SK-MEL-5 (cell line): ENCODE measurements around the gene LEMD1. TPM values are rescaled to one million over a fixed set of nuclear protein-coding genes. Genes with fewer than 3 reads are reported as not detected.
A peak's percentile ranks its signal among the peaks of the same experiment; 100 is the strongest.

ENCODE experiments used
- DNase-seq: peaks from one replicate; pipeline ENCODE4 v3.0.0-alpha.2; 2016; ENCODE audit warnings: low read depth, low spot score
- in situ Hi-C: cut with HindIII; loops from 2 replicates; pipeline ENCODE4 v1.10.0; 2016; ENCODE audit warnings: low sequenced_read_pairs, high pct_unique_total_duplicates, low pct_unique_long_range_greater_than_20kb
- total RNA-seq: library from RNA; depleted of rRNA; stranded (reverse); fragments of >200 nt; shearing (Covaris generic); gene quantifications from 2 replicates; pipeline ENCODE4 v1.2.3, GENCODE V29; 2014

Gene LEMD1
- total RNA-seq, 1 experiment from 2014 or later: 1.6 TPM

- in situ Hi-C loops: loop anchor here (25.0 kb wide), 1 partner anchor 134 kb away; no protein-coding TSS in a partner anchor
- no peak for DNase-seq
Measured at GRCh38 chr1:205353191-205353590, 68.7 kb downstream of the LEMD1 start.

GRCh38 chr1:205351984-205352713, 69.7 kb downstream of the LEMD1 start:
- no peak for DNase-seq
- in situ Hi-C loops: loop anchor here (25.0 kb wide), 1 partner anchor 135 kb away; no protein-coding TSS in a partner anchor

- in situ Hi-C loops: loop anchor here (25.0 kb wide), 1 partner anchor 137 kb away; no protein-coding TSS in a partner anchor
- no peak for DNase-seq
Measured at GRCh38 chr1:205350691-205351141, 71.1 kb downstream of the LEMD1 start.

- no peak for DNase-seq
- in situ Hi-C loops: loop anchor here (25.0 kb wide), 1 partner anchor 137 kb away; no protein-coding TSS in a partner anchor
Measured at GRCh38 chr1:205350124-205350523, 71.7 kb downstream of the LEMD1 start.

- no peak for DNase-seq
- in situ Hi-C loops: no loop called here
Measured at GRCh38 chr1:205348554-205349487, 73.0 kb downstream of the LEMD1 start.

GRCh38 chr1:205346956-205347574, 74.8 kb downstream of the LEMD1 start:
- no peak for DNase-seq
- in situ Hi-C loops: no loop called here

GRCh38 chr1:205345761-205346160, 76.1 kb downstream of the LEMD1 start:
- in situ Hi-C loops: no loop called here
- DNase-seq: no peak

- in situ Hi-C loops: no loop called here
- no peak for DNase-seq
Measured at GRCh38 chr1:205344066-205344928, 77.6 kb downstream of the LEMD1 start.

- in situ Hi-C loops: no loop called here
- DNase-seq: peak; percentile 42
Measured at GRCh38 chr1:205343431-205344065, 78.3 kb downstream of the LEMD1 start.

GRCh38 chr1:205342986-205343385, 78.9 kb downstream of the LEMD1 start:
- in situ Hi-C loops: no loop called here
- DNase-seq: no peak

GRCh38 chr1:205340676-205341075, 81.2 kb downstream of the LEMD1 start:
- in situ Hi-C loops: no loop called here

GRCh38 chr1:205339717-205340116, 82.1 kb downstream of the LEMD1 start:
- no peak for DNase-seq
- in situ Hi-C loops: no loop called here

More at GRCh38 chr1:205340676-205341075, 81.2 kb downstream of the LEMD1 start:
- DNase-seq: no peak

GRCh38 chr1:205339197-205339702, 82.6 kb downstream of the LEMD1 start:
- no peak for DNase-seq
- in situ Hi-C loops: no loop called here

GRCh38 chr1:205338011-205338410, 83.8 kb downstream of the LEMD1 start:
- in situ Hi-C loops: no loop called here
- no peak for DNase-seq

- DNase-seq: no peak
- in situ Hi-C loops: no loop called here
Measured at GRCh38 chr1:205337481-205337880, 84.4 kb downstream of the LEMD1 start.

- in situ Hi-C loops: no loop called here
Measured at GRCh38 chr1:205335692-205336091, 86.2 kb downstream of the LEMD1 start.

More at GRCh38 chr1:205335692-205336091, 86.2 kb downstream of the LEMD1 start:
- DNase-seq: peak; percentile 88
